Cardiac fibroblast (primary cell): ENCODE measurements around the gene FOXG1.

Experiments used
- DNase-seq, 2 donors: peaks; one replicate each; pipeline versions ENCODE4 v3.0.0 to v3.0.0-alpha.2; 2010; ENCODE audit warnings: low read depth in 2 of 2
- H3K4me3 ChIP-seq, 2 donors: replicated peaks in 1 of 2; 1 replicate in 1 of 2; 2 replicates in 1 of 2; pipeline ENCODE4 v1.5.1; 2011; ENCODE audit warnings: low read depth in 2 of 2, low read length in 2 of 2, mild to moderate bottlenecking in 2 of 2, moderate library complexity in 1 of 2
- TF ChIP-seq, protein P1 (sequence below): IDR thresholded peaks from one replicate; pipeline ENCODE4 v1.5.1; 2011; ENCODE audit warnings: low read depth, mild to moderate bottlenecking, low read length, inconsistent platforms

Gene FOXG1

DNA sequence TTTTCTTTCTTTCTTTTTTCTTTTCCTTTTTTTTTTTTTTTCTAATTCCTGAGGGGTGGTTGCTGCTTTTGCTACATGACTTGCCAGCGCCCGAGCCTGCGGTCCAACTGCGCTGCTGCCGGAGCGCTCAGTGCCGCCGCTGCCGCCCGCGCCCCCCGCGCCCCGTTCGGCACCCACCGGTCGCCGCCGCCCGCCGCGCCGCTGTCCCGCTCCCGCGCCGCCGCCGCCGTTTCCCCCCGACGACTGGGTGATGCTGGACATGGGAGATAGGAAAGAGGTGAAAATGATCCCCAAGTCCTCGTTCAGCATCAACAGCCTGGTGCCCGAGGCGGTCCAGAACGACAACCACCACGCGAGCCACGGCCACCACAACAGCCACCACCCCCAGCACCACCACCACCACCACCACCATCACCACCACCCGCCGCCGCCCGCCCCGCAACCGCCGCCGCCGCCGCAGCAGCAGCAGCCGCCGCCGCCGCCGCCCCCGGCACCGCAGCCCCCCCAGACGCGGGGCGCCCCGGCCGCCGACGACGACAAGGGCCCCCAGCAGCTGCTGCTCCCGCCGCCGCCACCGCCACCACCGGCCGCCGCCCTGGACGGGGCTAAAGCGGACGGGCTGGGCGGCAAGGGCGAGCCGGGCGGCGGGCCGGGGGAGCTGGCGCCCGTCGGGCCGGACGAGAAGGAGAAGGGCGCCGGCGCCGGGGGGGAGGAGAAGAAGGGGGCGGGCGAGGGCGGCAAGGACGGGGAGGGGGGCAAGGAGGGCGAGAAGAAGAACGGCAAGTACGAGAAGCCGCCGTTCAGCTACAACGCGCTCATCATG, 654 bp downstream of the FOXG1 start:
- H3K4me3 ChIP-seq: no peak overlapping the region
- DNase-seq: no peak
- TF ChIP-seq, protein P1, sequence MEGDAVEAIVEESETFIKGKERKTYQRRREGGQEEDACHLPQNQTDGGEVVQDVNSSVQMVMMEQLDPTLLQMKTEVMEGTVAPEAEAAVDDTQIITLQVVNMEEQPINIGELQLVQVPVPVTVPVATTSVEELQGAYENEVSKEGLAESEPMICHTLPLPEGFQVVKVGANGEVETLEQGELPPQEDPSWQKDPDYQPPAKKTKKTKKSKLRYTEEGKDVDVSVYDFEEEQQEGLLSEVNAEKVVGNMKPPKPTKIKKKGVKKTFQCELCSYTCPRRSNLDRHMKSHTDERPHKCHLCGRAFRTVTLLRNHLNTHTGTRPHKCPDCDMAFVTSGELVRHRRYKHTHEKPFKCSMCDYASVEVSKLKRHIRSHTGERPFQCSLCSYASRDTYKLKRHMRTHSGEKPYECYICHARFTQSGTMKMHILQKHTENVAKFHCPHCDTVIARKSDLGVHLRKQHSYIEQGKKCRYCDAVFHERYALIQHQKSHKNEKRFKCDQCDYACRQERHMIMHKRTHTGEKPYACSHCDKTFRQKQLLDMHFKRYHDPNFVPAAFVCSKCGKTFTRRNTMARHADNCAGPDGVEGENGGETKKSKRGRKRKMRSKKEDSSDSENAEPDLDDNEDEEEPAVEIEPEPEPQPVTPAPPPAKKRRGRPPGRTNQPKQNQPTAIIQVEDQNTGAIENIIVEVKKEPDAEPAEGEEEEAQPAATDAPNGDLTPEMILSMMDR: no peak

DNA sequence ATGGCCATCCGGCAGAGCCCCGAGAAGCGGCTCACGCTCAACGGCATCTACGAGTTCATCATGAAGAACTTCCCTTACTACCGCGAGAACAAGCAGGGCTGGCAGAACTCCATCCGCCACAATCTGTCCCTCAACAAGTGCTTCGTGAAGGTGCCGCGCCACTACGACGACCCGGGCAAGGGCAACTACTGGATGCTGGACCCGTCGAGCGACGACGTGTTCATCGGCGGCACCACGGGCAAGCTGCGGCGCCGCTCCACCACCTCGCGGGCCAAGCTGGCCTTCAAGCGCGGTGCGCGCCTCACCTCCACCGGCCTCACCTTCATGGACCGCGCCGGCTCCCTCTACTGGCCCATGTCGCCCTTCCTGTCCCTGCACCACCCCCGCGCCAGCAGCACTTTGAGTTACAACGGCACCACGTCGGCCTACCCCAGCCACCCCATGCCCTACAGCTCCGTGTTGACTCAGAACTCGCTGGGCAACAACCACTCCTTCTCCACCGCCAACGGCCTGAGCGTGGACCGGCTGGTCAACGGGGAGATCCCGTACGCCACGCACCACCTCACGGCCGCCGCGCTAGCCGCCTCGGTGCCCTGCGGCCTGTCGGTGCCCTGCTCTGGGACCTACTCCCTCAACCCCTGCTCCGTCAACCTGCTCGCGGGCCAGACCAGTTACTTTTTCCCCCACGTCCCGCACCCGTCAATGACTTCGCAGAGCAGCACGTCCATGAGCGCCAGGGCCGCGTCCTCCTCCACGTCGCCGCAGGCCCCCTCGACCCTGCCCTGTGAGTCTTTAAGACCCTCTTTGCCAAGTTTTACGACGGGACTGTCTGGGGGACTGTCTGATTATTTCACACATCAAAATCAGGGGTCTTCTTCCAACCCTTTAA, 1.5 kb downstream of the FOXG1 start:
- H3K4me3 ChIP-seq: peak overlapping the region in 1 of 2 donors; percentile 20
- TF ChIP-seq, protein P1: no peak
- DNase-seq: no peak

DNA sequence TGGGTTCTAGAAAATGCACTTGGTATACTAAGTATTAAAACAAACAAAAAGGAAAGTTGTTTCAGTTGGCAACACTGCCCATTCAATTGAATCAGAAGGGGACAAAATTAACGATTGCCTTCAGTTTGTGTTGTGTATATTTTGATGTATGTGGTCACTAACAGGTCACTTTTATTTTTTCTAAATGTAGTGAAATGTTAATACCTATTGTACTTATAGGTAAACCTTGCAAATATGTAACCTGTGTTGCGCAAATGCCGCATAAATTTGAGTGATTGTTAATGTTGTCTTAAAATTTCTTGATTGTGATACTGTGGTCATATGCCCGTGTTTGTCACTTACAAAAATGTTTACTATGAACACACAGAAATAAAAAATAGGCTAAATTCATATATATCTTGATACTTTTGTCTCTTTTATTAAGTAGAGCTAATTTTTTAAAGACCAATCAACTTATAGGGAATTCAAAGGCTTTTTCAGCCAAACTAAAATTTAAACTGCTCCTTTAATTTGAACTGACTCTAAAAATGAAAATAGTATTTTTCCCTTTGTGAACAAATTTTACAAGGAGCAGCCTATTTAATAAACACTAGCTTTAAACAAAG, 2.8 kb downstream of the FOXG1 start:
- H3K4me3 ChIP-seq: no peak overlapping the region
- TF ChIP-seq, protein P1: no peak
- no peak for DNase-seq

DNA sequence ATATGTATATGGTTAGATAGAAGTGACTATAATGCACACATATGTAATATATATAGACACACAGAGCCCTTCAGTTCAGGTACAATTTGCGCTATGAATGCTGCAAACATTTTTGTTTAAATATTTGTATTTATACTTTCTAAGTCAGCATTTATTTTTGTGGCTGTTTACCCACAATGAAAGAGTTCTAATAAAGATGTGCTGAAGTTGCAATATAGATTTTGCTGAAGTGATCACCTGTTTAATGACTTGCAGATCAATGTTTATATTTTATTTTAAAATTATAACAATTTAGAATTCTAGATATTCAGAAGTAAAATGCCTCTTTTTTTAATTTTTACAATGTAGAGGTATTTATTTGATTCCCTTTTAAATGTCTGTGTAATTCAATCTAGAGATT, 3.5 kb downstream of the FOXG1 start:
- no peak overlapping the region for H3K4me3 ChIP-seq
- TF ChIP-seq, protein P1: no peak
- DNase-seq: no peak

DNA sequence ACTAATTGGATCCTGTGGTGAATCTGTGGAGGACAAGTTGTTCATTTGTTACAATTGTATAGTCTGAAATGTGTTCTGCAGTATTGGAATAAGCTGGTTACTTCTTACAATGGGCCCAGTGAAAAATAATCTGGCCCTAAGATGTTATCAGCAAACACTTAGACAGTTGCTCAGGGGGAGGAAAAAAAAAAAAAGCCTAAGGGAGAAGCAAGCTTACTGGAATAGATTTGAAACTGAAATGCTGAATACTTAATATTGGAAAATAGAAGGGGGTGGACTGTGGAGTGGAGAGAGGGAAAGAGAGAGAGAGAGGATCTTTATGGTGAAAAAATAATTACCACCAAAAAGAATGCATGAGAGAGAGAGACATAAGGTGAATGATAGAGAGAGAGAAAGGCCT, 4.0 kb downstream of the FOXG1 start:
- TF ChIP-seq, protein P1: no peak
- no peak overlapping the region for H3K4me3 ChIP-seq
- no peak for DNase-seq

DNA sequence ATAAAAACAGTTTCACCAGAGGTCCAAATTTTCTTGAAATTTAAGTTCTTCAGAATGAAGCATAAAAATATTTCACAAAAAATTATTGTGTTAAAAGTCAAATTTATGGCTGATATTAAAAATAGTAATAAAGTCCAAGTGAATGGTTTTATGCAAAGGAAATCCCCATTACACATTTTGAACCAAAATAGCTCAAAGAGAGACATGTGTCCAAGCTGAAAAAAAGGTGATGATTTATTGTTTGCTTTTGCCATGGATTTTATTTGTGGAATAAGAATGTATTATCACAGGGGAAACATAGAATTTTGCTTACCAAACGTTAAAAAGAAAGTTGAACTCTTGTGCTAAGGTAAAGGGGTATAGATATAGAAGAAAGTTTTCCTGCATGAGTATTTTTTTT, 4.6 kb downstream of the FOXG1 start:
- DNase-seq: no peak
- TF ChIP-seq, protein P1: no peak
- no peak overlapping the region for H3K4me3 ChIP-seq
